LNCaP clone FGC (cell line): Measurements from ENCODE around the gene SNRNP70.

Experiments used
- DNase-seq: peaks from one replicate; pipeline ENCODE4 v3.0.0-alpha.2; 2011; ENCODE audit warnings: low read depth
- H3K4me3 ChIP-seq: 2 replicates; pipeline ENCODE4 v1.5.1; 2011; ENCODE audit warnings: mild to moderate bottlenecking, low read depth, low read length, control low read depth
- TF ChIP-seq, protein P1 (sequence below): IDR thresholded peaks from 2 replicates; pipeline ENCODE4 v1.5.1; 2012; ENCODE audit warnings: mild to moderate bottlenecking; ENCODE audit not compliant: control insufficient read depth, insufficient read depth; ENCODE audit errors: extremely low read depth

The SNRNP70 gene

DNA sequence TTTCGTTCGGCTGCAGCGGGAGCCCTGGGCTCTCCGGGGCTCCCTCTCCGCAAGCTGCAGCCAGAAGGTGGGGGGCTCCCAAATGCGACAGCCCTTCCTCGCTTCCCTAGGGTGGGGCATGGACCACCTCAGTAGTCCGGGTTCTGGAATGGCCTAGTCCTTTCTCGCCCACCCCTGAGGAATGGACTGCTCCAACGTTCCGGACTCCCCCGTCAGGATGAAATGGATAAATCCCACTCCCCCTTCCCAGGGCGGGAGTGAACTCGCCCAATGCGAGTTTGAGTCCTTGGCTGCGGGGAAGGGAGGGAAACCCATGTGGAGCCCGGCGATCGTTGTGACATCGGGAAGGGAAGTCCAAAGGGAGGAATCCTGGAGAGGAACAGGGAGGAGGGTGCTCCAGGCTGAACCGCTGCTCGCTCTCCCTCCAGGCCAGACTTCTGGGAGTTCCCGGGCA lies 64.4 kb downstream of the SNRNP70 start:
- H3K4me3 ChIP-seq = peak overlapping the region; percentile 68
- no peak for DNase-seq
- TF ChIP-seq, protein P1, sequence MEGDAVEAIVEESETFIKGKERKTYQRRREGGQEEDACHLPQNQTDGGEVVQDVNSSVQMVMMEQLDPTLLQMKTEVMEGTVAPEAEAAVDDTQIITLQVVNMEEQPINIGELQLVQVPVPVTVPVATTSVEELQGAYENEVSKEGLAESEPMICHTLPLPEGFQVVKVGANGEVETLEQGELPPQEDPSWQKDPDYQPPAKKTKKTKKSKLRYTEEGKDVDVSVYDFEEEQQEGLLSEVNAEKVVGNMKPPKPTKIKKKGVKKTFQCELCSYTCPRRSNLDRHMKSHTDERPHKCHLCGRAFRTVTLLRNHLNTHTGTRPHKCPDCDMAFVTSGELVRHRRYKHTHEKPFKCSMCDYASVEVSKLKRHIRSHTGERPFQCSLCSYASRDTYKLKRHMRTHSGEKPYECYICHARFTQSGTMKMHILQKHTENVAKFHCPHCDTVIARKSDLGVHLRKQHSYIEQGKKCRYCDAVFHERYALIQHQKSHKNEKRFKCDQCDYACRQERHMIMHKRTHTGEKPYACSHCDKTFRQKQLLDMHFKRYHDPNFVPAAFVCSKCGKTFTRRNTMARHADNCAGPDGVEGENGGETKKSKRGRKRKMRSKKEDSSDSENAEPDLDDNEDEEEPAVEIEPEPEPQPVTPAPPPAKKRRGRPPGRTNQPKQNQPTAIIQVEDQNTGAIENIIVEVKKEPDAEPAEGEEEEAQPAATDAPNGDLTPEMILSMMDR = no peak

DNA sequence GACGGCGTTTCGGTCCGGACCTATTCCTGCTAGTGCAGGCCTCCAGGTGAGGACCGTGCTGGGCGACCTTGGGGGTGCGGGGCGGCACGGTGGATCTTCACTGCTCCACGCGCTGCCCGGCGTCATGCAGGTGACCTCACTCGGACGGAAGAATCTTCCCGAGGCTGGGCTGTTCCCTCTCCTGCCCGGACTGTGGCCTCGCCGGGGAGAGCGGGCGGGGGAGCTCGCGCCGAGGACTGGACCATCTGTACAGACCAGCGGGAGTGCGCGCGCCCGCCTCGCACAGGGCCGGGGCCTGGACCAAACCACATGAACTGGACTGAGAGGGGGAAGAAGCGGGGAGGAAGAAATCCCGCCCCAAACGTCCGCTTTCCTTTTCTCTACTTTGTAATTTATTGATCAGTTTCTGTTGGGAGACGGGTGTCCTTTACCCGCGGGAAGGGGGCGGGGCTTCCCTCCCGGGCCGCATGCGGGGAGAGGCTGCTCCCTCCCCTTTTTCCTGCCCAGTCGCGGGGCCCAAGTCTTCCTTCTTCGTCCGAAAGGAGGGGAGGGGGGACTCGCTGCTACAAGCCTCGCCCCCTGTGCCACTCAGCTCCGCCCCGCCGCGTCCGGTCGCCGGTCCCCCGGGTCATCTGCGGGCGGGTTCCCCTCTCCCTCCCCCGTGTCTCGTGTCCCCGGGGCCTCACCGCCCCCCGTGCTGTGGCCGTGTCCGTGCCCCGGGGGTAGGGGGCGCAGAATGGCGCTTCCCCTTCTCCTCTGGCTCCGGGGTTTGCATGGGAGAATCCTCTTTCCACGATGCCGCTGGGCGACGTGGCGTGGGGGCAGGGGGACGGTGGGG lies 65.1 kb downstream of the SNRNP70 start:
- TF ChIP-seq, protein P1 = no peak
- peak overlapping the region; percentile 68 for H3K4me3 ChIP-seq
- DNase-seq = peak; percentile 78

DNA sequence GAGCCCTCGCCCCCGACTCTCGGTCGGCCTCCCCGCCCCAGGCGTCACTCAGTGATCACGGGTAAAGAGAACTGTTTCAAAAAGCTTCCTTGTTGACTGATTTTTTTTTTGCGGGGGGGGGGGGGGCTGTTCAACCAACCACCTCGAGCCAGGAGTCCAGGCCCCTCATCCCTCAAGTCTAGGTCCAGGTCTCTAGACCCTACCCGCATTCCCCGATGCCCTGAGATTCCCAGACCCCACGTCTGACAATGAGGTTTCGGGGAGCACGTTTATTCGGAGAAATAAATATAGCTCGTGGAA lies 65.6 kb downstream of the SNRNP70 start:
- peak overlapping the region; percentile 68 for H3K4me3 ChIP-seq
- DNase-seq = no peak
- TF ChIP-seq, protein P1 = no peak

DNA sequence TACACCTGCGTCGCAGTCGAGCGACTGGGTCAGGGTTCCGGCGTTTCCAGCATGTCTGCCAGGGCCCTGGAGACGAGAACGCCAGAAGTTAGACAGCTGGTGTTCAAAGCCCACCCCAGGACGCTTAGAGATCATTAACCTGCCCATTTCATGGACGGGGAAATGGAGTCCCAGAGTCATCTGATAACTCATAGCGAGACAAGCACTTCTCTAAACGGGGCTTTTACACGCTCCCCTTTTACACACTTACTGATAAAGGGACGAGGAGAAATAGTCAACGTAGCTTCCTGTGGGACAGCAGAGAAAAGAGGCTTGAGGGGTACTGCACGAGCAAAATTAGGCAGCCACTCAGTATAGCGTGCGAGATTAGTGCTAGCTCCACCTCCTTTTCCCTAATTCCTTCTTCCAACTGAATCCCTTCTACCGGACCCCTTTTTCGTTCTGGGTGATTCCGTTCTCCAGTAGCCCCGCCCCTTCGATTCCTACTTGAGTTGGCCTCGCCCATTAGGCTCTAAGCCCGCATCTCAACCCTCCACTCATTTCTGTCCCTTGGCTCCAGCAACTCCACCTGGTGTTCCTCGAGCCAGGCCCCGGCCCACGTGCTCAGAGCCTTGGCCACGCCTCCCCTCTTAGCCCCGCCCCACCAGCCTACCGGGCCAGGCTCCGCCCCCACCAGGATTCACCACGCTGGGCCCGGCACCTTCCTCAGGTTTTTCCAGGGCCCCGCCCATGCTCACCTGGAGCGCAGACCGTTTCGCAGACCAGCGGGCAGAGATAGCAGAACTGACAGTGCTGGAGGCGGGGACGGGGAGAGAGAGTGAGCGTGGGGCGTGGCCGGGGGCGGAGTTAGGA lies 66.2 kb downstream of the SNRNP70 start:
- TF ChIP-seq, protein P1 = no peak
- H3K4me3 ChIP-seq = peak overlapping the region; percentile 68
- DNase-seq = peak; percentile 97

DNA sequence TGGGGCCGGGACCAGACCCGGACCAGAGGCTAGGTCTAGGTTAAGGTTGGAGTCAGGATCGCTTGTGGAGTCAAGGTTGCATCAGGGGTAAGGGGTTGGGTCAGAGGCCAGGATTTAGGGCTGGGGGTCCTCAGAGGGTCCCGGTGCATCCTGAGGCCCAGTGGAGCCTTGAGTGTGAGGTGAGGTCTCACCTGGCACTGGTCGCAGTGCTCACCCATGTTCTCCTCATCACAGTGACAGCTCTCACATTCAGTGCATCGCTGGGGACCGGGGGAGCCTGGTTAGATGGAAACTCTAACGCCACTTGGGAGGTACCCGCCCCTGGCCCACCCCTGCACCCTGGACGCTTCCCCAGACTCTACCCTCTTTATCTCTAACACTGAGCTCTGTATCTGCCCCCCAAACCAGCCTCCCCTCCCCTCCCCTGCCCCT lies 66.9 kb downstream of the SNRNP70 start:
- no peak for DNase-seq
- peak overlapping the region; percentile 19; the same call in 1 of the 2 replicates for H3K4me3 ChIP-seq

DNA sequence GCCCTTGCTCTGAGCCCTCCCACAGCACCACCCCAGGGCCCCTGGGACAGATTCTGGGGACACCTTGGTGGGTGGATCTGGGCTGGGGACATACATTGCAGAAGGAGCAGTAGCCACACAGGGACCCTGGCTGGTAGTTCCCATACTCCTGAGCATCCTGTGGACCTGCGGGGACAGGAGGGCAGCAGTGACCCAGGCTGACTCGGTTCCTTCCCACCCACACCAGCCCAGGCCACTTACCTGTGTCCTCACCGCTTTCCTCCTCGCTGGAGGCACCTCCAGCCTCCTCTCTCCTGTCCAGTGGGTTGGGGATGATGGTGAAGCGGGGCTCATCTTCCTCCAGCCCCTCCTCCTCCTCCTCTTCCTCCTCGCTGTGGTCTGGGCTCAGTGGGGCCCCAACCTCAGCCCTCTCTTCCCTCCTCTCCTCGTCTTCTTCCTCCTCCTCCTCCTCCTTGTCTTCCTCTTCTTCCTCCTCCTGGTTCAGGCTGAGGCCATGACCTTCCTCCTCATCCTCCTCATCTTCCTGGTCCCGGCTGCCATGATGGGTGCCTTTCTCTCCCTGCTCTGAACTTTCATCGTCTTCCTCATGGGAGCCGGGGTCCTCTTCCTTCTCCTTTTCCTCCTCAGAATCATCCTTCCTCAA lies 68.0 kb downstream of the SNRNP70 start:
- no peak overlapping the region for H3K4me3 ChIP-seq
- TF ChIP-seq, protein P1 = no peak
- no peak for DNase-seq

More for the DNA sequence above, 66.9 kb downstream of the SNRNP70 start:
- TF ChIP-seq, protein P1 = no peak
